HFFc6 (cell line): ENCODE data around the gene C8A. TPM values are rescaled to one million over a fixed set of nuclear protein-coding genes. Genes with fewer than 3 reads are reported as not detected.

Experiments
- DNase-seq: peaks from one replicate; pipeline ENCODE4 v3.0.0-alpha.2; 2018
- H3K27ac Mint-ChIP-seq: 2 replicates; pipeline ENCODE4 v1.8.0; 2020; ENCODE audit warnings: mild to moderate bottlenecking, mixed read lengths
- H3K27me3 Mint-ChIP-seq: 2 replicates; pipeline ENCODE4 v1.8.0; 2021; ENCODE audit warnings: mild to moderate bottlenecking, moderate library complexity, mixed read lengths; ENCODE audit not compliant: insufficient read depth
- H3K36me3 Mint-ChIP-seq: 2 replicates; pipeline ENCODE4 v1.8.0; 2021; ENCODE audit warnings: low read depth, mixed read lengths
- H3K4me1 Mint-ChIP-seq: 2 replicates; pipeline ENCODE4 v1.8.0; 2020; ENCODE audit warnings: low read depth, mixed read lengths
- H3K4me3 Mint-ChIP-seq: 2 replicates; pipeline ENCODE4 v1.8.0; 2020; ENCODE audit warnings: mild to moderate bottlenecking, moderate library complexity, mixed read lengths
- H3K9me3 Mint-ChIP-seq: 2 replicates; pipeline ENCODE4 v1.8.0; 2020; ENCODE audit warnings: mild to moderate bottlenecking, mixed read lengths
- total RNA-seq, 6 experiments: library from RNA; stranded (reverse); fragmentation: NEBNext Ultra II Directional; extraction: Animal tissue kit (Norgen Biotek cat#: 25700); gene quantifications; 2 replicates in 1 of 6; 3 replicates in 5 of 6; pipeline ENCODE4 v1.2.3, GENCODE V29; 2021
- TF ChIP-seq, protein P1 (sequence below): fragments of 200-600 bp; sonication (generic); IDR thresholded peaks from 2 replicates; pipeline ENCODE4 v1.5.0; 2021; ENCODE audit warnings: antibody characterized with exemption, mild to moderate bottlenecking

Gene C8A
- total RNA-seq, 6 experiments from 2014 or later = not detected

DNA sequence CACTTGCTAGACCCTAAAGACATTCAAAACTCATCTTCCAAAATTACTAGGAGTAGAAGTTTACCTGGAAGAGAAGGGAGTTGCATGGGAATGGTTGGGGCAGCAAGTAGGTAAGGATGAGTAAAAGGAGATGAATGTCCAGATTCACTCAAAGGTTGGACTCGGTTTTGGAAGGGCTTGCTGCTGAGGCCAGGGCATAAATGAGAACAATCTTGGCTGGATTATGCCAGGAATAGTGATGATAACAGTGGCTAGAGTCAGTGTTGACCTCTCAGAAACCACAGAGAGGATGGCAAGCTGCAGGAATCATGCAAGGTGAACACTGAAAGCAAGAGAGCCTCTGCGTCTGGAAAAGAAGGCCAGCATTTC lies 43.4 kb downstream of the C8A start:
- Mint-ChIP-seq H3K27me3 (no peaks in the 10 kb centered on the region; the same call in 1 of the 2 replicates), H3K4me1 (peaks cover 23% of the 10 kb centered on the region), H3K4me3 (no peak overlapping the region), H3K27ac (no peak overlapping the region), H3K9me3 (no peaks in the 10 kb centered on the region), H3K36me3 (no peaks in the 10 kb centered on the region)
- TF ChIP-seq, protein P1, sequence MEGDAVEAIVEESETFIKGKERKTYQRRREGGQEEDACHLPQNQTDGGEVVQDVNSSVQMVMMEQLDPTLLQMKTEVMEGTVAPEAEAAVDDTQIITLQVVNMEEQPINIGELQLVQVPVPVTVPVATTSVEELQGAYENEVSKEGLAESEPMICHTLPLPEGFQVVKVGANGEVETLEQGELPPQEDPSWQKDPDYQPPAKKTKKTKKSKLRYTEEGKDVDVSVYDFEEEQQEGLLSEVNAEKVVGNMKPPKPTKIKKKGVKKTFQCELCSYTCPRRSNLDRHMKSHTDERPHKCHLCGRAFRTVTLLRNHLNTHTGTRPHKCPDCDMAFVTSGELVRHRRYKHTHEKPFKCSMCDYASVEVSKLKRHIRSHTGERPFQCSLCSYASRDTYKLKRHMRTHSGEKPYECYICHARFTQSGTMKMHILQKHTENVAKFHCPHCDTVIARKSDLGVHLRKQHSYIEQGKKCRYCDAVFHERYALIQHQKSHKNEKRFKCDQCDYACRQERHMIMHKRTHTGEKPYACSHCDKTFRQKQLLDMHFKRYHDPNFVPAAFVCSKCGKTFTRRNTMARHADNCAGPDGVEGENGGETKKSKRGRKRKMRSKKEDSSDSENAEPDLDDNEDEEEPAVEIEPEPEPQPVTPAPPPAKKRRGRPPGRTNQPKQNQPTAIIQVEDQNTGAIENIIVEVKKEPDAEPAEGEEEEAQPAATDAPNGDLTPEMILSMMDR = no peak
- no peak for DNase-seq

- no peaks in the 10 kb centered on the region; the same call in 1 of the 2 replicates for H3K27me3 Mint-ChIP-seq
- TF ChIP-seq, protein P1 = no peak
- H3K27ac Mint-ChIP-seq = no peak overlapping the region
Observed at GRCh38 chr1:56898879-56899278, 44.3 kb downstream of the C8A start.

DNA sequence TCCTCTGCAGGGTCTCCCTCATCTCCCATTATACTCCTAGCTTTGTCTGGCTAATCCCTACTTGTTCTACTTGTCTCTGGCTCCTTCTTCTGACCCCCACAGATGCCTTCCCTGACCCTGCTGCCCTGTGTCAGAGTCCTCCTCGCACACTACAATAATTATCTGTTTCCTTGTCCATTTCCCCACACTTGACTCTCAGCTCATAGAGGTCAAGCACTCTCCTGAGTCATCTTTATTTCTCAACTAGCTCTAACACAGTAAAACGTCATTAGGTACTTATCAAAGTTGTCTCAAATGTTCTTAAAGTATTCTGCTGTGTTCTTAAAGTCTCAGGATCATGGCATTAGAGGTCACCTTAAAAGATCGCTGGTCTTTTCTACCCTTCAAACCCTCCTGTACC lies 47.1 kb downstream of the C8A start:
- DNase-seq = peak; percentile 52
- Mint-ChIP-seq H3K9me3 (no peaks in the 10 kb centered on the region), H3K4me1 (peaks cover 34% of the 10 kb centered on the region), H3K4me3 (no peak overlapping the region), H3K27me3 (peaks cover 1% of the 10 kb centered on the region; the same call in 1 of the 2 replicates), H3K27ac (peak overlapping the region; percentile 9; the same call in 1 of the 2 replicates), H3K36me3 (no peaks in the 10 kb centered on the region)
- TF ChIP-seq, protein P1 = no peak

More at GRCh38 chr1:56898879-56899278, 44.3 kb downstream of the C8A start:
- Mint-ChIP-seq H3K4me1 (peaks cover 23% of the 10 kb centered on the region), H3K36me3 (no peaks in the 10 kb centered on the region), H3K4me3 (no peak overlapping the region), H3K9me3 (no peaks in the 10 kb centered on the region)
- DNase-seq = no peak

- TF ChIP-seq, protein P1 = no peak
- H3K27me3 Mint-ChIP-seq = peaks cover 1% of the 10 kb centered on the region; the same call in 1 of the 2 replicates
- H3K4me3 Mint-ChIP-seq = no peak overlapping the region
- no peaks in the 10 kb centered on the region for H3K9me3 Mint-ChIP-seq
- no peak overlapping the region for H3K27ac Mint-ChIP-seq
- no peaks in the 10 kb centered on the region for H3K36me3 Mint-ChIP-seq
- peaks cover 38% of the 10 kb centered on the region for H3K4me1 Mint-ChIP-seq
- DNase-seq = no peak
Observed at GRCh38 chr1:56903778-56904177, 49.2 kb downstream of the C8A start.

- no peak overlapping the region; the same call in 1 of the 2 replicates for H3K27ac Mint-ChIP-seq
- TF ChIP-seq, protein P1 = no peak
- no peaks in the 10 kb centered on the region for H3K36me3 Mint-ChIP-seq
- H3K27me3 Mint-ChIP-seq = peaks cover 1% of the 10 kb centered on the region; the same call in 1 of the 2 replicates
- no peak overlapping the region for H3K4me3 Mint-ChIP-seq
- peak; percentile 11 for DNase-seq
- H3K4me1 Mint-ChIP-seq = peaks cover 48% of the 10 kb centered on the region
- no peaks in the 10 kb centered on the region for H3K9me3 Mint-ChIP-seq
Observed at GRCh38 chr1:56904663-56905397, 50.2 kb downstream of the C8A start.
